OCI-M1 (cell line): Measurements from ENCODE around the gene BRDT.
"Not testable (repeated sequence)": the region's sequence is repeated elsewhere in the genome, so short reads cannot be mapped to it uniquely, and the experiment has no call there.

Source experiments
- DNase-seq: peaks from one replicate; lab custom pipeline; 2025; lab: John Stamatoyannopoulos, UW

BRDT gene

GRCh38 chr1:91993256-91993655, 44.1 kb downstream of the BRDT start:
- no peak for DNase-seq

DNA sequence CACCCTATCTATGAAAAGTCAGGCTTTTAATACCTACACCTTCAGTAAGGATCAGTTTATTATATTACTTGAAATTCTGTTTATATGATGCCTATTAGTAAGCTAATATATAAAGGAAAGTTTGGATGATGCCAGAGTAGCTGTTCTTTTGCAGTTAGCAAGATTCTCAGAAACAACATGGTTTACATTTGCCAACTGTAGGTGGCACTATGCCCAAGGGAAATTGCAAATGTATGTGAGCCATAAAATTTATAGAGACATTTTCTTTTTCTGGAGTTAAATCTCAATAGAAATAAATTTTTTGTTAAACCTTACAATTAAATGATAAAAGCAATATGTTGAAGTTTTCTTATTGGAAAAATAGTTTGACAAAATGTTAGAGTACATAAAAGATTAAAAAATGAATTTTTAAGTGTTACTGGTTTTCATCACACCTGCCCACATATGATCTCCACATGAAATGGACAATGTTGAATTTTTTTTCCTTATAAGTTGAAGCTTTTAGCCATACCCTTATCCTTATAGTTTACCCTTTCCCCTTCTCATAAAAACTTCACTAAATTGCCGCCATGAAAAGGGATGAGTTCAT, 48.5 kb downstream of the BRDT start:
- DNase-seq: peak; percentile 70

- DNase-seq: no peak
Observed at GRCh38 chr1:92004129-92004528, 54.9 kb downstream of the BRDT start.

- DNase-seq: no peak
Observed at GRCh38 chr1:92013923-92014322, 64.7 kb downstream of the BRDT start.

GRCh38 chr1:92016720-92017316, 67.6 kb downstream of the BRDT start:
- DNase-seq: peak; percentile 78

- DNase-seq: no peak
Observed at GRCh38 chr1:92017656-92018055, 68.5 kb downstream of the BRDT start.

- not testable (repeated sequence) for DNase-seq
Observed at GRCh38 chr1:92026042-92026441, 76.8 kb downstream of the BRDT start.

DNA sequence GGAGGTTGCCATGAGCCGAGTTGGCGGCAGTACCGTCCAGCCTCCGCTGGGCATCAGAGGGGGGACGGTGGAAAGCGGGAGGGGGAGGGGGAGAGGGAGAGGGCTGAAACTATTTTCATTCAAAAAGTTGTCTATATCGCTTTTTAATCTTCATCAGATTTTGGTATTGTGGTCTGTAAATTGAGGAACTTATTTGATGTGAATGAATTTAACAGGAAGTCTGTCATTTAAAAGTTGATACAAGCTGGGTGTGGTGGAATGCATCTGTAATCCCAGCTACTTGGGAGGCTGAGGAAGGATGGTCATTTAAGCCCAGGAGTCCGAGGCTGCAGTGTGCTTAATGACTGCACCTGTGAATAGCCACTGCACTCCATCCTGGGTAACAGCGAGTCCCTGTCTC, 77.6 kb downstream of the BRDT start:
- DNase-seq: no peak

- DNase-seq: no peak
Observed at GRCh38 chr1:92029241-92029922, 80.2 kb downstream of the BRDT start.

DNA sequence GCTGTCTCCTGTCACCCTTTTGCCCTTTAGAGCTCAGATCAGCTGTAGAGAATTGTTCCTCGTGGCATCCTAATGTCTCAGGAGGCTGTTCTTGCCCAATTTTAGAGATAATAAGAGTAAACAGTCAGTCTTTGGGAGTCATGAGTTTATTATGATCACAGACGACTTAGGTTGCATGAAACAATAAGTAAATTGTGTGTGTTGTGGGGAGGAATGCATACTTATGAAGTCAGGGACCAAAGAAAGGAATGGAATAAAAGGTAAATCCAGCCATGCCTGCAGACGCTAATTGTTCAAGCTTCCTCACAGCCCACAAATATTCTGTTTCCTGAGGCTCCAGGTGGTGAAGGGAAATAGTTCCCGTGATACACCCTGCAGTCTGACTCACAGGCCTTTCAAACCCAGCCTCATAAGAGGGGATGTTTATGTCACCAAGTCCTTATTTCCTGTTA, 81.5 kb downstream of the BRDT start:
- DNase-seq: no peak

GRCh38 chr1:92031281-92032110, 82.3 kb downstream of the BRDT start:
- no peak for DNase-seq

GRCh38 chr1:92037400-92037799, 88.2 kb downstream of the BRDT start:
- DNase-seq: no peak

- DNase-seq: no peak
Observed at GRCh38 chr1:92038695-92039346, 89.6 kb downstream of the BRDT start.

GRCh38 chr1:92040971-92041370, 91.8 kb downstream of the BRDT start:
- DNase-seq: no peak

DNA sequence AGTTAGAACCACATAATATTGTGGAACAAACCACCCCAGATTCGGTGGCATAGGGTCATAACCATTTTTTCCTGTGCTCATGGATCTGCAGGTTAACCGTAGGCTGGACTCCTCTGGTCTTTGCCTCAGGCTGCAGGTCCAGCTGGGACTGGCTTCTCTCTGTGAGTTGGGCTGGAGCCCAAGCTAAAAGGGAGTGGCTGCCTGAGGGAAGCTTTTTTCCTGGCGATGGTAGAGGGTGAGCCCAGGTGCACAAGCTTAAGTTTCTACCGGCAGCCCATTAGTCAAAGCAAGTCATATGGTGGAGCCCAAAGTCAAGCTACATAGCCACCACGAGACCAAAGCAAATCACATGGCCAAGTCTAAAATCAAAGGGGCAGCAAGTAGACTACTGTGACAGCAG, 94.4 kb downstream of the BRDT start:
- DNase-seq: no peak

DNA sequence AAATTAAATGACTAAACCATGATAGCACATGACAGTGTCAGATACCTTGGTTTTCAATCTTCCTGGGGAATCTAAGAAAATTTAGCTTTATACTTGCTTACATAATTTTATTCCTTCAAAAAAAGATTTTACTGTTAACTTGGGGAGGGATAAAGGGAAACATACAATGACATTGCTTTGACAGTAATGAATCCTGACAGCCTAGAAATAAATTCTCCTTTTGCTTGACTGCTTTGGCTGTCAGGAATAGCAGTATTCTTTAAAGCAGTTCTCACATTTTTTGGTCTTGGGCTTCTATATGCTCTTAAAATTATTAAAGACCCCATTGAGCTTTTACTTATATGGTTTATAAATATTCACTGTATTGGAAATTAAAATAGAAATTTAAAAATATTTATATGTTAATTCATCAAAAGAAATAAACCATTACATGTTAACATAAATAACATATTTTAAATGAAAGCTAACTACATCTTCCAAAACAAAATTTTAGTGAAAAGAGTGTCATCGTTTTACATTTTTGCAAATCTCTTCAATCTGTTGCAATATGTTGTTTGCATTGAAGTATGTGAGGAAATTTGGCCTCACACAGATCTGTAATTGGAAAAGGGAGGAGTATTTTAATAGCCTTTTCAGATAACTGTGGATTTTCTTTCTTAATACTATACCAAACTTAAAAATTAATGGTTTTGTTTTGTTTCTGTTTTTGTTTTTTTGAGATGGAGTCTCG, 96.7 kb downstream of the BRDT start:
- no peak for DNase-seq

DNA sequence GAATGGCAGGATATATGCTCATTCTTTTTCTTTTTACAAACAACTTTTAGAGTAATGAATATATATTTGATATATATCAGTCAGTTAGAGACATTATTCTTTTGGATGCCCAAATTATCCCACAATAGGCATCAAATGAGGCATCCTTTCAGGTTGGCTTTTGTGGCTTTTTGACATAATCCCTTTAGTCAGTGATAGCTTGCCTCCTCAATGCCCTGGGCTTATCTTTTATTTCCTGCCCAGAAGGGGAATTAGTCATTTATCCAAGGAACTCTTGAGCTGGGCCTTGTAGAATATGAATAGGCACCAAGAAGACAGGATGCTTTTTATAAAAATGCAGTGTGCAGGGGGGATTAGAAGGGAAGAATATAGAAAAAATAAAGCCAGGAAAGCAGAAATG, 102.7 kb downstream of the BRDT start:
- DNase-seq: no peak
